K562 (cell line): ENCODE data around the gene VEGFB. TPM values are rescaled to one million over a fixed set of nuclear protein-coding genes. Genes with fewer than 3 reads are reported as not detected.

Source experiments
- BRF1 ChIP-seq: IDR thresholded peaks from 3 replicates; pipeline ENCODE4 v1.6.1; 2011; ENCODE audit warnings: borderline replicate concordance, mild to moderate bottlenecking; ENCODE audit not compliant: insufficient read length; ENCODE audit errors: extremely low read depth
- CCNT2 ChIP-seq: IDR thresholded peaks from 2 replicates; pipeline ENCODE4 v1.6.1; 2011; ENCODE audit warnings: borderline replicate concordance, low read depth, mild to moderate bottlenecking, moderate library complexity, mixed read lengths, low read length; ENCODE audit not compliant: insufficient read length; ENCODE audit errors: extremely low read depth
- GATAD2A ChIP-seq: fragments of 450-650 bp; IDR thresholded peaks from 2 replicates; pipeline ENCODE4 v1.6.1; 2017
- HNRNPK ChIP-seq: fragments of 200-400 bp; formaldehyde crosslinking; IDR thresholded peaks from one replicate; pipeline ENCODE4 v1.6.1; 2018; ENCODE audit warnings: mild to moderate bottlenecking, low read depth, low read length; ENCODE audit not compliant: poor library complexity, severe bottlenecking
- MIER1 ChIP-seq: fragments of 450-650 bp; IDR thresholded peaks from 2 replicates; pipeline ENCODE4 v1.6.1; 2016; ENCODE audit warnings: antibody characterized with exemption, mild to moderate bottlenecking, low read depth
- MYNN ChIP-seq, 2 experiments: sonication (generic); formaldehyde crosslinking in 1 of 2; IDR thresholded peaks; 2 replicates each; pipeline versions ENCODE4 v1.5.0 to v1.6.1; 2016 to 2020; ENCODE audit warnings: antibody characterized with exemption in 1 of 2, missing genetic modification reagents in 1 of 2
- NFRKB ChIP-seq: fragments of 450-650 bp; IDR thresholded peaks from 2 replicates; pipeline ENCODE4 v1.6.1; 2016; ENCODE audit warnings: low read depth
- NUFIP1 ChIP-seq: fragments of 450-650 bp; IDR thresholded peaks from 2 replicates; pipeline ENCODE4 v1.6.1; 2018; ENCODE audit not compliant: partially characterized antibody
- POLR2A ChIP-seq: fragments of 450-650 bp; conservative IDR thresholded peaks from 2 replicates; pipeline ENCODE4 v1.6.1; 2016
- SIN3A ChIP-seq, 2 experiments: fragments of 150-350 bp in 1 of 2; IDR thresholded peaks; 2 replicates each; pipeline ENCODE4 v1.6.1; 2011 to 2016; ENCODE audit warnings: borderline replicate concordance in 2 of 2, low read depth in 2 of 2, low read length in 2 of 2, mild to moderate bottlenecking in 2 of 2, moderate library complexity in 2 of 2; ENCODE audit not compliant: control insufficient read depth in 1 of 2
- TBP ChIP-seq: optimal IDR thresholded peaks from 2 replicates; pipeline ENCODE3; 2011; ENCODE audit warnings: low read depth, low read length, improper control_type of control experiment
- TCF3 ChIP-seq: sonication (generic); formaldehyde crosslinking; IDR thresholded peaks from 2 replicates; pipeline ENCODE4 v1.4.0; 2020; ENCODE audit warnings: mild to moderate bottlenecking, missing genetic modification reagents
- TEAD2 ChIP-seq: fragments of 450-650 bp; IDR thresholded peaks from 2 replicates; pipeline ENCODE4 v1.6.1; 2016; ENCODE audit warnings: missing genetic modification characterization, control low read depth, missing compliant biosample characterization
- U2AF1 ChIP-seq: fragments of 200-400 bp; formaldehyde crosslinking; optimal IDR thresholded peaks from 2 replicates; pipeline ENCODE3; 2017; ENCODE audit warnings: mild to moderate bottlenecking, low read depth, low read length, moderate library complexity
- YBX1 ChIP-seq: fragments of 450-650 bp; IDR thresholded peaks from 2 replicates; pipeline ENCODE4 v1.7.1; 2016; ENCODE audit warnings: mild to moderate bottlenecking
- ZNF347 ChIP-seq: fragments of 450-650 bp; formaldehyde crosslinking; IDR thresholded peaks from 2 replicates; pipeline ENCODE4 v1.4.0; 2020; ENCODE audit warnings: low read depth, mild to moderate bottlenecking, moderate library complexity
- ZNF785 ChIP-seq: fragments of 250-450 bp; sonication (Bioruptor Pico); IDR thresholded peaks from 2 replicates; pipeline ENCODE4 v1.4.0; 2020; ENCODE audit warnings: mild to moderate bottlenecking
- polyA plus RNA-seq, 8 experiments: library from polyadenylated mRNA; depleted of rRNA in 4 of 8; stranded (reverse) in 5 of 8; unstranded in 3 of 8; fragments of >200 nt; fragmentation: Nextera tagmentation in 2 of 8; fragmentation: Illumina TruSeq in 1 of 8; extraction: Ambion mirVana in 2 of 8; extraction: Trizol in 1 of 8; gene quantifications; 2 replicates each; pipeline versions ENCODE4 v1.2.1 to v1.2.3, GENCODE V29; 2011 to 2014; ENCODE audit warnings: inconsistent platforms in 1 of 8, missing spikeins in 1 of 8
- total RNA-seq, 7 experiments: library from RNA; depleted of rRNA in 6 of 7; stranded (reverse); fragments of >200 nt in 6 of 7; fragmentation: Illumina TruSeq in 2 of 7; extraction: Trizol in 2 of 7; gene quantifications; 2 replicates each; pipeline versions ENCODE4 v1.2.1 to v1.2.3, GENCODE V29; 2011 to 2021; ENCODE audit warnings: low replicate concordance in 1 of 7
- TF ChIP-seq, protein P1 (sequence below): IDR thresholded peaks from 2 replicates; pipeline ENCODE4 v1.6.1; 2011; ENCODE audit warnings: borderline replicate concordance, low read depth, mild to moderate bottlenecking, moderate library complexity, low read length; ENCODE audit not compliant: insufficient read depth, poor library complexity, severe bottlenecking
- TF ChIP-seq, protein P2 (sequence below), 3 experiments: fragments of 200-800 bp in 1 of 3; fragments of 250-450 bp in 1 of 3; fragments of 450-650 bp in 1 of 3; sonication (Bioruptor Pico) in 1 of 3; sonication (Bioruptor generic) in 1 of 3; formaldehyde crosslinking in 1 of 3; IDR thresholded peaks; 2 replicates each; pipeline versions ENCODE4 v1.6.1 to v1.8.0; 2016 to 2022; ENCODE audit warnings: mild to moderate bottlenecking in 2 of 3, missing genetic modification characterization in 2 of 3, missing compliant biosample characterization in 1 of 3, moderate library complexity in 1 of 3
- TF ChIP-seq, protein P3 (sequence below): fragments of 250-450 bp; sonication (Bioruptor Pico); IDR thresholded peaks from 2 replicates; pipeline ENCODE4 v1.8.0; 2022; ENCODE audit warnings: inconsistent platforms, mild to moderate bottlenecking, moderate library complexity, borderline replicate concordance

The VEGFB gene
- total and polyA plus RNA-seq, 9 of the 15 experiments (the other 6 are each of a cell fraction or from before 2014, with no cell fraction given) = 11.0 to 83.4 (median 25.7) TPM

DNA sequence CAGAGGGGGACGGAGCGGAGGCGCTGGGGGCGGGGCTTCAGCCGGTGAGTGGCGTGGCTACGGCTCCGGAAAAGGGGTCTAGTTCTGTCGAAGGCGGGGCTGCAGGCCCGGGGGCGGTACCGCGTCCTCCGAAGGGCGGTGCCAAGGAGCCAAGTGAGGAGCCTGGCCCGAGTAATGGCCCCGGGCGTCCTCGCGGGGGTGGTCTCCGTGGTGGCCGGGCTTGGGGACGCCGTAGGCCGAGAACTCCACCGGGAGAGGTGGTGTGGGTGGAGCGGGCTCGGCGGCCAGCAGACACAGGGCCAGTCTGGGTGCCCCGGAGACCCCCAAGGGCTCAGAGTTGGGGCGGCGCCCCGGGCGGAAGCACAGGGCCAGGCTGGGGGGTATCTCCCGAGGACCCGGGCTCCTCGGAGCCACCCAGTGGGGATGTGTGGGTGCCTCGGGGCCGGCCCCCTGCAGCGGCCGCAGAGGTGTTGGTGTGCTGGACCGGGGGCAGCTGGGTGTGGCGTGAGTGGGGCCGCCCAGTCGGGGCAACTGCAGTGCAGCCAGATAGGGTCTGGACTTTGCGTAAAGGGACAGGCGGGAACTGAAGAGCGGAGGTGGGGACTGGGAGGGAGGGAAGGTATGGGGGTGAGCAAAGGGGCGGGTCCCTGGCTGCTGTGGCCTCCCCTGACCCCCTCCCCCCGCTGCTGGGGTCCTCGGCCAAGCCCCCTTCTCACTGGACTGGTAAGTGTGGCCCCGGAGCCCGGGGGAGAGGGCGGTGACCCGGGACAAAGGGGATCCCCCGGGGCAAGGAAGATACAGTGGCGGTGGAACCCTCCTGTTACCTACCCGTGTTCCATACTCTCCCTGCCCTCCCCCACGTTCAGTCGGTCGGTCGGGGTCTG is 7.3 kb downstream of the VEGFB start (continued):
- TF ChIP-seq SIN3A (IDR thresholded peaks at IDR 0.05; ENCODE audit: borderline replicate concordance in 2 of 2, control insufficient read depth in 1 of 2, low read depth in 2 of 2, low read length in 2 of 2) (0 out of 4 replicates have a peak, but pooled peaks of 1 of the 2 experiments have one; percentile 18), CCNT2 (peak; percentile 14), NFRKB (peak; percentile 77), ZNF785 (CRISPR knock-in tag) (no peak), NUFIP1 (no peak), HNRNPK (no peak), TCF3 (CRISPR knock-in tag) (no peak), YBX1 (no peak), ZNF347 (CRISPR knock-in tag) (no peak), POLR2A (peak; percentile 91), BRF1 (no peak), TBP (peak; percentile 79), TEAD2 (no peak), MYNN (IDR thresholded peaks at IDR 0.05) (0 out of 2 replicates have a peak, but pooled peaks have one; percentile 43), MYNN (CRISPR knock-in tag; IDR thresholded peaks at IDR 0.05) (no peak), GATAD2A (no peak; the same call in 1 of the 2 replicates), MIER1 (no peak), U2AF1 (peak; percentile 72)
- TF ChIP-seq, protein P1, sequence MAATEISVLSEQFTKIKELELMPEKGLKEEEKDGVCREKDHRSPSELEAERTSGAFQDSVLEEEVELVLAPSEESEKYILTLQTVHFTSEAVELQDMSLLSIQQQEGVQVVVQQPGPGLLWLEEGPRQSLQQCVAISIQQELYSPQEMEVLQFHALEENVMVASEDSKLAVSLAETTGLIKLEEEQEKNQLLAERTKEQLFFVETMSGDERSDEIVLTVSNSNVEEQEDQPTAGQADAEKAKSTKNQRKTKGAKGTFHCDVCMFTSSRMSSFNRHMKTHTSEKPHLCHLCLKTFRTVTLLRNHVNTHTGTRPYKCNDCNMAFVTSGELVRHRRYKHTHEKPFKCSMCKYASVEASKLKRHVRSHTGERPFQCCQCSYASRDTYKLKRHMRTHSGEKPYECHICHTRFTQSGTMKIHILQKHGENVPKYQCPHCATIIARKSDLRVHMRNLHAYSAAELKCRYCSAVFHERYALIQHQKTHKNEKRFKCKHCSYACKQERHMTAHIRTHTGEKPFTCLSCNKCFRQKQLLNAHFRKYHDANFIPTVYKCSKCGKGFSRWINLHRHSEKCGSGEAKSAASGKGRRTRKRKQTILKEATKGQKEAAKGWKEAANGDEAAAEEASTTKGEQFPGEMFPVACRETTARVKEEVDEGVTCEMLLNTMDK = no peak
- TF ChIP-seq, protein P2, sequence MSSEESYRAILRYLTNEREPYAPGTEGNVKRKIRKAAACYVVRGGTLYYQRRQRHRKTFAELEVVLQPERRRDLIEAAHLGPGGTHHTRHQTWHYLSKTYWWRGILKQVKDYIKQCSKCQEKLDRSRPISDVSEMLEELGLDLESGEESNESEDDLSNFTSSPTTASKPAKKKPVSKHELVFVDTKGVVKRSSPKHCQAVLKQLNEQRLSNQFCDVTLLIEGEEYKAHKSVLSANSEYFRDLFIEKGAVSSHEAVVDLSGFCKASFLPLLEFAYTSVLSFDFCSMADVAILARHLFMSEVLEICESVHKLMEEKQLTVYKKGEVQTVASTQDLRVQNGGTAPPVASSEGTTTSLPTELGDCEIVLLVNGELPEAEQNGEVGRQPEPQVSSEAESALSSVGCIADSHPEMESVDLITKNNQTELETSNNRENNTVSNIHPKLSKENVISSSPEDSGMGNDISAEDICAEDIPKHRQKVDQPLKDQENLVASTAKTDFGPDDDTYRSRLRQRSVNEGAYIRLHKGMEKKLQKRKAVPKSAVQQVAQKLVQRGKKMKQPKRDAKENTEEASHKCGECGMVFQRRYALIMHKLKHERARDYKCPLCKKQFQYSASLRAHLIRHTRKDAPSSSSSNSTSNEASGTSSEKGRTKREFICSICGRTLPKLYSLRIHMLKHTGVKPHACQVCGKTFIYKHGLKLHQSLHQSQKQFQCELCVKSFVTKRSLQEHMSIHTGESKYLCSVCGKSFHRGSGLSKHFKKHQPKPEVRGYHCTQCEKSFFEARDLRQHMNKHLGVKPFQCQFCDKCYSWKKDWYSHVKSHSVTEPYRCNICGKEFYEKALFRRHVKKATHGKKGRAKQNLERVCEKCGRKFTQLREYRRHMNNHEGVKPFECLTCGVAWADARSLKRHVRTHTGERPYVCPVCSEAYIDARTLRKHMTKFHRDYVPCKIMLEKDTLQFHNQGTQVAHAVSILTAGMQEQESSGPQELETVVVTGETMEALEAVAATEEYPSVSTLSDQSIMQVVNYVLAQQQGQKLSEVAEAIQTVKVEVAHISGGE (CRISPR knock-in tag; IDR thresholded peaks at IDR 0.05) = peak in 2 of 3 experiments; percentile 68 to 96; a peak in 3 of 6 replicates
- TF ChIP-seq, protein P3, sequence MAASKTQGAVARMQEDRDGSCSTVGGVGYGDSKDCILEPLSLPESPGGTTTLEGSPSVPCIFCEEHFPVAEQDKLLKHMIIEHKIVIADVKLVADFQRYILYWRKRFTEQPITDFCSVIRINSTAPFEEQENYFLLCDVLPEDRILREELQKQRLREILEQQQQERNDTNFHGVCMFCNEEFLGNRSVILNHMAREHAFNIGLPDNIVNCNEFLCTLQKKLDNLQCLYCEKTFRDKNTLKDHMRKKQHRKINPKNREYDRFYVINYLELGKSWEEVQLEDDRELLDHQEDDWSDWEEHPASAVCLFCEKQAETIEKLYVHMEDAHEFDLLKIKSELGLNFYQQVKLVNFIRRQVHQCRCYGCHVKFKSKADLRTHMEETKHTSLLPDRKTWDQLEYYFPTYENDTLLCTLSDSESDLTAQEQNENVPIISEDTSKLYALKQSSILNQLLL (CRISPR knock-in tag) = no peak
